Gastroesophageal sphincter (tissue), 3 donors: ENCODE measurements around the gene IGLL5.

Experiments used
- CTCF ChIP-seq, 4 experiments: fragments of 200-600 bp in 2 of 4; fragments of 450-650 bp in 2 of 4; sonication (generic) in 1 of 4; IDR thresholded peaks; one replicate each; pipeline ENCODE4 v1.5.1; 2017 to 2019; ENCODE audit warnings: antibody characterized with exemption in 4 of 4, mild to moderate bottlenecking in 2 of 4, moderate library complexity in 2 of 4
- EP300 ChIP-seq: sonication (generic); formaldehyde crosslinking; IDR thresholded peaks from one replicate; pipeline ENCODE4 v1.6.1; 2017; ENCODE audit warnings: antibody characterized with exemption, mild to moderate bottlenecking
- POLR2A ChIP-seq, 2 donors: fragments of 450-650 bp; IDR thresholded peaks; one replicate each; pipeline ENCODE4 v1.6.1; 2017; ENCODE audit warnings: antibody characterized with exemption in 2 of 2, mild to moderate bottlenecking in 2 of 2, moderate library complexity in 1 of 2
- POLR2AphosphoS5 ChIP-seq: sonication (generic); formaldehyde crosslinking; IDR thresholded peaks from one replicate; pipeline ENCODE4 v1.6.1; 2017; ENCODE audit warnings: antibody characterized with exemption

GRCh38 chr22:22872722-22873708 is 14.6 kb upstream of the IGLL5 start:
- no peak for TF ChIP-seq CTCF (IDR thresholded peaks at IDR 0.05)
- no peak for TF ChIP-seq EP300
- no peak for TF ChIP-seq POLR2A (IDR thresholded peaks at IDR 0.05)
- TF ChIP-seq POLR2AphosphoS5, result no peak
